Hepatocyte (in vitro differentiated cells): ENCODE results near the gene TMEM40. TPM values are rescaled to one million over a fixed set of nuclear protein-coding genes. Genes with fewer than 3 reads are reported as not detected.

Experiments
- DNase-seq: peaks from one replicate; pipeline ENCODE4 v3.0.0-alpha.2; 2016; ENCODE audit warnings: low spot score
- H2AFZ ChIP-seq: fragments of 200-600 bp; sonication (generic); 2 replicates; pipeline ENCODE4 v1.6.0; 2016; ENCODE audit warnings: antibody characterized with exemption, mild to moderate bottlenecking
- H3K27ac ChIP-seq: fragments of 200-600 bp; sonication (generic); 2 replicates; pipeline ENCODE4 v1.5.1; 2016; ENCODE audit warnings: mild to moderate bottlenecking
- H3K27me3 ChIP-seq: fragments of 200-600 bp; sonication (generic); 2 replicates; pipeline ENCODE4 v1.6.1; 2016
- H3K36me3 ChIP-seq: fragments of 200-600 bp; sonication (generic); replicated peaks from 2 replicates; pipeline ENCODE4 v1.5.1; 2016; ENCODE audit warnings: low read depth; ENCODE audit not compliant: insufficient read depth
- H3K4me1 ChIP-seq: fragments of 200-600 bp; sonication (generic); 2 replicates; pipeline ENCODE4 v1.5.1; 2016; ENCODE audit warnings: mild to moderate bottlenecking, moderate library complexity; ENCODE audit not compliant: insufficient read depth
- H3K4me2 ChIP-seq: fragments of 200-600 bp; sonication (generic); 2 replicates; pipeline ENCODE4 v1.6.0; 2016
- H3K4me3 ChIP-seq: fragments of 200-600 bp; sonication (generic); 2 replicates; pipeline ENCODE4 v1.5.1; 2016; ENCODE audit warnings: mild to moderate bottlenecking
- H3K79me2 ChIP-seq: fragments of 200-600 bp; sonication (generic); 2 replicates; pipeline ENCODE4 v1.6.0; 2017; ENCODE audit warnings: mild to moderate bottlenecking
- H3K9me2 ChIP-seq: fragments of 200-600 bp; sonication (generic); replicated peaks from 2 replicates; pipeline ENCODE4 v1.6.0; 2017; ENCODE audit warnings: mild to moderate bottlenecking; ENCODE audit not compliant: insufficient read depth
- H3K9me3 ChIP-seq: fragments of 200-600 bp; sonication (generic); 2 replicates; pipeline ENCODE4 v1.5.1; 2016; ENCODE audit warnings: low read depth, mild to moderate bottlenecking
- H4K20me1 ChIP-seq: fragments of 200-600 bp; sonication (generic); 2 replicates; pipeline ENCODE4 v1.6.0; 2016; ENCODE audit warnings: mild to moderate bottlenecking; ENCODE audit not compliant: insufficient read depth, poor library complexity, severe bottlenecking
- EZH2 ChIP-seq: fragments of 200-600 bp; sonication (generic); IDR thresholded peaks from 2 replicates; pipeline ENCODE4 v1.6.1; 2016; ENCODE audit warnings: antibody characterized with exemption, mild to moderate bottlenecking, borderline replicate concordance
- EZH2phosphoT487 ChIP-seq: fragments of 200-600 bp; sonication (generic); IDR thresholded peaks from one replicate; pipeline ENCODE4 v1.6.1; 2018; ENCODE audit warnings: antibody characterized with exemption, mild to moderate bottlenecking, low read depth, moderate library complexity; ENCODE audit not compliant: unreplicated experiment, severe bottlenecking
- WGBS: methylation state at CpG from one replicate; pipeline ENCODE4 v1.1.6; 2016; ENCODE audit warnings: low lambda C conversion rate; ENCODE audit errors: missing lambda C conversion rate; 5-methylcytosine and 5-hydroxymethylcytosine counted together
- polyA plus RNA-seq: library from polyadenylated mRNA; unstranded; fragments of >200 nt; fragmentation: Nextera tagmentation; extraction: Ambion mirVana; gene quantifications from 2 replicates; pipeline ENCODE4 v1.2.1, GENCODE V29; 2016
- total RNA-seq: library from RNA; depleted of rRNA; stranded (reverse); fragments of >200 nt; gene quantifications from 2 replicates; pipeline ENCODE4 v1.2.3, GENCODE V29; 2014
- TF ChIP-seq, protein P1 (sequence below): fragments of 200-600 bp; sonication (generic); IDR thresholded peaks from 2 replicates; pipeline ENCODE4 v1.5.1; 2016; ENCODE audit warnings: antibody characterized with exemption, mild to moderate bottlenecking; ENCODE audit not compliant: poor library complexity

Gene TMEM40
- total and polyA plus RNA-seq, 2 experiments from 2014 or later = 1.6 TPM; not detected in 1

DNA sequence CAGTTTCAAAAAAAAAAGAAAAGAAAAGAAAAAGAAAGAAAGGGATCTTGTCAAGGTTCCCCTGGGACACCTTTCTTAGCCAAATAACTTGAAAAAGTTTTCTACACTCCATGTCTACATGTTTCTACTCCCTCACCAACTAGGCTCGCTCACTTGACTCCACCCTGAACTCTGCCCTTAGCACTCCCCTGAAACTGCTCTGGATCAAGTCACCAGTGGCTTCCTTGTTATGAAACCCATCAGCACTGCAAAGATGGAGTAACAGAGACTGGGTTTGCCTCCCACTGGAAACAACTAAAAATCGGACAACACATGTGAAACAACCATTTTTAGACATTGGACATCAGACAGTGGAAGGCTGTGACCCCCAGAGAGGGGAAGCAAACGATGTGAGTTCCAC is 36.8 kb downstream of the TMEM40 start:
- H4K20me1 ChIP-seq = no peaks in the 10 kb centered on the region
- DNase-seq = no peak
- H3K9me2 ChIP-seq = no peaks in the 10 kb centered on the region
- H3K4me2 ChIP-seq = no peak overlapping the region
- 74% methylated on average over 3 of the region's 3 CpGs for WGBS
- H3K27me3 ChIP-seq = no peaks in the 10 kb centered on the region
- no peak overlapping the region for H3K4me3 ChIP-seq
- no peaks in the 10 kb centered on the region for H3K36me3 ChIP-seq
- no peaks in the 10 kb centered on the region for H3K4me1 ChIP-seq
- no peak for TF ChIP-seq EZH2phosphoT487
- TF ChIP-seq EZH2 = no peak
- TF ChIP-seq, protein P1, sequence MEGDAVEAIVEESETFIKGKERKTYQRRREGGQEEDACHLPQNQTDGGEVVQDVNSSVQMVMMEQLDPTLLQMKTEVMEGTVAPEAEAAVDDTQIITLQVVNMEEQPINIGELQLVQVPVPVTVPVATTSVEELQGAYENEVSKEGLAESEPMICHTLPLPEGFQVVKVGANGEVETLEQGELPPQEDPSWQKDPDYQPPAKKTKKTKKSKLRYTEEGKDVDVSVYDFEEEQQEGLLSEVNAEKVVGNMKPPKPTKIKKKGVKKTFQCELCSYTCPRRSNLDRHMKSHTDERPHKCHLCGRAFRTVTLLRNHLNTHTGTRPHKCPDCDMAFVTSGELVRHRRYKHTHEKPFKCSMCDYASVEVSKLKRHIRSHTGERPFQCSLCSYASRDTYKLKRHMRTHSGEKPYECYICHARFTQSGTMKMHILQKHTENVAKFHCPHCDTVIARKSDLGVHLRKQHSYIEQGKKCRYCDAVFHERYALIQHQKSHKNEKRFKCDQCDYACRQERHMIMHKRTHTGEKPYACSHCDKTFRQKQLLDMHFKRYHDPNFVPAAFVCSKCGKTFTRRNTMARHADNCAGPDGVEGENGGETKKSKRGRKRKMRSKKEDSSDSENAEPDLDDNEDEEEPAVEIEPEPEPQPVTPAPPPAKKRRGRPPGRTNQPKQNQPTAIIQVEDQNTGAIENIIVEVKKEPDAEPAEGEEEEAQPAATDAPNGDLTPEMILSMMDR = no peak
- H3K9me3 ChIP-seq = no peaks in the 10 kb centered on the region
- no peaks in the 10 kb centered on the region for H3K79me2 ChIP-seq
- H3K27ac ChIP-seq = no peak overlapping the region
- no peak overlapping the region for H2AFZ ChIP-seq

DNA sequence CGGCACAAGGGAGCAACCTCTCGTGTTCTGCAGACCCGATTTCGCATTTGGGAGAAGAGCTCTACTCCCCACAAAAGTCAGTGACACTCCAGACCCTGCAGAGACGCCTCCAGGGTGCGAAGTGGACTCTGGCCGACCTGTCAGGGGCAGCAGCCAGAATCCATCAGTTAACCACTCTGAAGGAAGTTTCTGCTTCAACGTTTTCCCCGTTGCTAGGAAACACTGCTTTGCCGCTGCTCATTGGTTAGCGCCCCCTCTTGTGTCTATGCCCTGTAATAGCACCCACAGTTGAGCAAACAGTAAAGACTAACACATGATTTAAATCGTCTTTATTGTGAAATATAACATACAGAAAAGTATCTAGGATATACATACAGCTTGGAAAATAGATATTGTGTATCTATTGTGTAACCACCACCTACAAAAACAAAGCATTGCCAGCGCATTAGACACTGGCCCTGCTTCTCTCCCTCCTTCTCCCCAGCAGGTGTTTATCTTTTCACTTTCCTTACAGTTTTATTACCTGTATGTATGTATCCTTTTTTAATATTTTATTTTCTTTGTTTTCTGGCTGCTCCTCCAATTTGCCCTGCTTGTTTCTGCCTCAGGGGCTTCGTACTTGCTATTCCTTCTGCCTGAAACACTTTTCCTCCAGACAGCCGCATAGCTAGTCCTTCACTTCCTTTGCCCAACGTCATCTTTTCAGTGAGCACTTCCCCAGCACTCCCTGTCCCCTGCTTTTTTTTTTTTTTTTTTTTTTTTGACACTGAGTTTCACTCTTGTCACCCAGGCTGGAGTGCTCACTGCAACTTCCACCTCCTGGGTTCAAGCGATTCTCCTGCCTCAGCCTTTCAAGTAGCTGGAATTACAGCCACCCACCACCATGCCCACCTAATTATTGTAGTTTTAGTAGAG is 38.8 kb downstream of the TMEM40 start:
- Histone ChIP-seq H4K20me1 (no peaks in the 10 kb centered on the region), H2AFZ (no peak overlapping the region), H3K27ac (no peak overlapping the region), H3K4me1 (no peaks in the 10 kb centered on the region), H3K9me2 (no peaks in the 10 kb centered on the region), H3K27me3 (no peaks in the 10 kb centered on the region), H3K4me3 (no peak overlapping the region), H3K4me2 (peak overlapping the region; percentile 63), H3K36me3 (no peaks in the 10 kb centered on the region), H3K9me3 (no peaks in the 10 kb centered on the region), H3K79me2 (no peaks in the 10 kb centered on the region)
- DNase-seq = peak; percentile 93
- 25% methylated on average over 17 of the region's 17 CpGs for WGBS
- no peak for TF ChIP-seq EZH2phosphoT487
- TF ChIP-seq, protein P1 = peak; percentile 92

DNA sequence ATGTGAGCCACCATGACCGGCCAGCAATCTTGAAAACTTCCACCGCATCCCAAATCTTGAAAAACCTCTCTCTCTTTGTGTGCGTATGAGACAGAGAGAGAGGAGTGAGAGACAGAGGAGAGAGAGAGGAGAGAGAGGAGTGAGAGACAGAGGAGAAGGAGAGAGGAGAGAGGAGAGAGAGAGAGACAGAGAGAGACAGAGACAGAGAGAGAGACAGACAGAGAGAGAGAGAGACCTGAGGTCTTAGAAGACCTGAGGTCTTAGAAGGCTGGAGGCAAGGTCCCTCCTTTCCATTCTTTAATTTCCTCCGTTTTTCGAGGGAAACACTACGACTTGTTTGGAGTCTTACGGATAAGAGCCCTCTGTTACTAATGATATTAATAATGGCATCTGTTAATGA is 39.5 kb downstream of the TMEM40 start:
- H3K79me2 ChIP-seq = no peaks in the 10 kb centered on the region
- no peaks in the 10 kb centered on the region for H3K9me3 ChIP-seq
- no peak for DNase-seq
- 55% methylated on average over 7 of the region's 7 CpGs for WGBS
- no peak overlapping the region for H3K4me3 ChIP-seq
- peak overlapping the region; percentile 63 for H3K4me2 ChIP-seq
- no peaks in the 10 kb centered on the region for H3K9me2 ChIP-seq
- H3K27me3 ChIP-seq = no peaks in the 10 kb centered on the region
- H4K20me1 ChIP-seq = no peaks in the 10 kb centered on the region
- H2AFZ ChIP-seq = no peak overlapping the region
- no peaks in the 10 kb centered on the region for H3K4me1 ChIP-seq
- H3K27ac ChIP-seq = no peak overlapping the region
- no peaks in the 10 kb centered on the region for H3K36me3 ChIP-seq
- TF ChIP-seq EZH2 (no peak), EZH2phosphoT487 (no peak)
- TF ChIP-seq, protein P1 = no peak
